Subcutaneous adipose tissue (tissue), 4 donors: ENCODE results near the gene PGK1. TPM values are rescaled to one million over a fixed set of nuclear protein-coding genes. Genes with fewer than 3 reads are reported as not detected.

ENCODE experiments used
- CTCF ChIP-seq: fragments of 450-650 bp; IDR thresholded peaks from one replicate; pipeline ENCODE4 v1.5.1; 2016; ENCODE audit warnings: low read depth, mild to moderate bottlenecking, control low read depth, antibody characterized with exemption, moderate library complexity
- total RNA-seq, 4 donors: library from RNA; depleted of rRNA; stranded (reverse); fragments of >200 nt; gene quantifications; one replicate each; pipeline ENCODE4 v1.1.0, GENCODE V29; 2016

The PGK1 gene
- 100 to 1,000 TPM; 154 to 200 (median 183) TPM for total RNA-seq

DNA sequence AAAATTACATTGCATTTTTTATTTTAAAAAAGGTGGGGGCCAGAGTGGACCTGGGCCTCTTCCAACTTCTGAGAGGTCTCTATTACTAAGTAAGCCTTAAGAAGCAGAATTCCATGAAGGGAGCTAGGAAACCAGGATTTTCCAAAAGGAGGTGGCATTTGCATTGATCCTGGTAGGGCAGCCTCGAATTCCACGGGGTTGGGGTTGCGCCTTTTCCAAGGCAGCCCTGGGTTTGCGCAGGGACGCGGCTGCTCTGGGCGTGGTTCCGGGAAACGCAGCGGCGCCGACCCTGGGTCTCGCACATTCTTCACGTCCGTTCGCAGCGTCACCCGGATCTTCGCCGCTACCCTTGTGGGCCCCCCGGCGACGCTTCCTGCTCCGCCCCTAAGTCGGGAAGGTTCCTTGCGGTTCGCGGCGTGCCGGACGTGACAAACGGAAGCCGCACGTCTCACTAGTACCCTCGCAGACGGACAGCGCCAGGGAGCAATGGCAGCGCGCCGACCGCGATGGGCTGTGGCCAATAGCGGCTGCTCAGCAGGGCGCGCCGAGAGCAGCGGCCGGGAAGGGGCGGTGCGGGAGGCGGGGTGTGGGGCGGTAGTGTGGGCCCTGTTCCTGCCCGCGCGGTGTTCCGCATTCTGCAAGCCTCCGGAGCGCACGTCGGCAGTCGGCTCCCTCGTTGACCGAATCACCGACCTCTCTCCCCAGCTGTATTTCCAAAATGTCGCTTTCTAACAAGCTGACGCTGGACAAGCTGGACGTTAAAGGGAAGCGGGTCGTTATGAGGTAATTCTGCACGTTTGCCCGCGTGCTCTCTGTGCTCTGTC, at the start of gene PGK1:
Gene PGK1, plus strand, starts transcription at position 626 of the 824 bp plus-strand sequence. Its CDS starts 93 bp downstream, at position 719.
- no peak for TF ChIP-seq CTCF

DNA sequence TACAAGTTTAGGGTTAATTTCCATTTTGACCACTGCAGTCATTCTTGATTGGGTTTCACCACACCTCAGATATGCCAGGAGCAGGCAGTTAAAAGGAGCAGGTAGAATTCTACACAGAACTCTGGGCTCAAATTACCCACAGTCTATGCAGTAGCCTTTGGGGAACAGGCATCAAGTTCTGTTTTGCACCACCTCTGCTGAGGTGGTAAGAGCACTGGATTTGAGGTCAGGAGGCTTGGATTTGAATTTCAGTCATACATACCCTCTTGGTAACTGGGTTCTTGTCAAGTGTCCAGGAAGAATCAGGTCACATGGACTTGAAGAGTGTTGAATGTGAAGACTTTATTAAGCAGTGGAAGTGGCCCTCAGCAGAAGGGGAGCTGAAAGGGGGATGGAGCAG, 40.4 kb upstream of the PGK1 start:
- no peak for TF ChIP-seq CTCF

- TF ChIP-seq CTCF: no peak
Observed at GRCh38 chrX:78064152-78064551, 39.9 kb upstream of the PGK1 start.

DNA sequence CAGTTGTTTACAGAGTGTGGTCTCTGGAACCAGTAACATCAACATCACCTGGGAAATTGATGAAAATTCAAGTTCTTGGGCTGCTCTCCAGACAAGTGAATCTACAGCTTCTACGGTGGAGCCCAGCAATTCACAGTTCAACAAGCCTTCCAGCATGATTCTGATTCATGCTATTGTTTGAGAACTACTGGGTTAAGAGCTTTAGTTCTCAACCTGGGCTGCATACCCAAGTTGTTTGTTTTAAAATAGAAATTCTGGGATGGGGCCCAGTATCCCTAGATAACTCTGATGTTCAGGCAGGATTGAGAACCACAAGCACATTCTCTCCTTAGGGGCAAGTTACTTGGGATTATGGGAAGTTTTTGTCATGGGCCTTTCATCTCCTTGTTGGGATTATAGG, 37.9 kb upstream of the PGK1 start:
- TF ChIP-seq CTCF: no peak

DNA sequence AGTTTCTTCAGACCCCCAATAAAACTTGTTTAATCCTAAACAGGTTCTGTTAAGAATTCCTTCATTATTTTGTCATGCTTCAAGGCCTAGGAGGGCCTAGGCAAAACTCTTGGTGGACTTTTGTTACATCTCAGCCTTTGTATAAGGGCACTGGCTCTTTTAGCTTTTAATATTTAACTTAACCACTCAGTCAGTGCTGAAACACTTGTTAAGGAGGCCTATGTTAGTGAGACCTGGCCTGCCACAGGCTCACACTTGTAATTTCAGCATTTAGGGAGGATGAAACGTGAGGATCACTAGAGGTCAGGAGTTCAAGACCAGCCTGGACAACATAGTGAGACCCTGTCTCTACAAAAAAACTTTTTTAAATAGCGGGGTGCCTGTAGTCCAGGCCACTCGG, 32.7 kb upstream of the PGK1 start:
- TF ChIP-seq CTCF: no peak

GRCh38 chrX:78074088-78074487, 30.0 kb upstream of the PGK1 start:
- no peak for TF ChIP-seq CTCF

- no peak for TF ChIP-seq CTCF
Observed at GRCh38 chrX:78075787-78076389, 28.2 kb upstream of the PGK1 start.
